ENCODE data around the gene RNF2. TPM values are rescaled to one million over a fixed set of nuclear protein-coding genes. Genes with fewer than 3 reads are reported as not detected.

Gene RNF2
- total and polyA plus RNA-seq, 2 donors (not counting 3 experiments of a cell fraction or from before 2014, with no cell fraction given), result 13.6 to 30.6 TPM

- Histone ChIP-seq H3K36me3 (ENCODE audit: control insufficient read depth in 2 of 2, extremely low read depth in 1 of 2, insufficient read depth in 2 of 2, low read length in 2 of 2) (no peaks in the 10 kb centered on the region), H3K9me1 (replicated peaks; ENCODE audit: control insufficient read depth, extremely low read depth, insufficient read depth, low read length) (no peaks in the 10 kb centered on the region), H3K79me2 (ENCODE audit: control insufficient read depth, insufficient read depth, low read length) (no peaks in the 10 kb centered on the region), H3K4me2 (ENCODE audit: insufficient read depth, low read length) (no peak overlapping the region), H3K27me3 (ENCODE audit: control insufficient read depth in 2 of 2, insufficient read depth in 2 of 2, low read length in 2 of 2) (no peaks in the 10 kb centered on the region), H3K9ac (replicated peaks; ENCODE audit: extremely low read depth, insufficient read depth, low read length) (no peak overlapping the region), H3K9me3 (replicated peaks; ENCODE audit: control insufficient read depth, insufficient read depth, low read length) (peaks cover 3% of the 10 kb centered on the region), H3K4me1 (ENCODE audit: control insufficient read depth, extremely low read depth, insufficient read depth, low read length) (no peaks in the 10 kb centered on the region), H3K4me3 (replicated peaks in 1 of 3; ENCODE audit: insufficient read depth in 1 of 3, low read depth in 1 of 3, low read length in 3 of 3) (no peak overlapping the region), H2AFZ (ENCODE audit: low read depth, low read length) (no peak overlapping the region), H3K27ac (ENCODE audit: insufficient read depth, low read depth, low read length) (no peak overlapping the region), H4K20me1 (replicated peaks; ENCODE audit: control insufficient read depth, extremely low read depth, insufficient read depth, low read length) (no peaks in the 10 kb centered on the region)
- no TSS peak for BruUV-seq (replicated peaks)
- intact Hi-C loops (cut with micrococcal nuclease), result no loop called here
- no peak for DNase-seq (ENCODE audit: low read depth, low spot score)
- POLR2A ChIA-PET, result no interaction called here
- no peak for FAIRE-seq
- CTCF ChIA-PET, result interaction anchor here (3.1 kb wide), 1 partner anchor 38 kb away, joined by 8 read pairs; no protein-coding TSS in a partner anchor
- no peak for TF ChIP-seq POLR2A (IDR thresholded peaks at IDR 0.05; ENCODE audit: low read depth, low read length)
- TF ChIP-seq CTCF (IDR thresholded peaks at IDR 0.05; ENCODE audit: extremely low read depth in 1 of 2, insufficient read depth in 1 of 2, low read depth in 1 of 2, low read length in 2 of 2), result no peak
- no peak for TF ChIP-seq POLR2AphosphoS5 (IDR thresholded peaks at IDR 0.05; ENCODE audit: insufficient read depth, low read depth, low read length)
- dilution Hi-C loops (cut with MboI; ENCODE audit: extremely low pct_ligation_motif_present, low sequenced_read_pairs), result no loop called here
Measured at GRCh38 chr1:185132534-185132933, 87.2 kb downstream of the RNF2 start.

GRCh38 chr1:185137896-185138545, 92.7 kb downstream of the RNF2 start:
- Histone ChIP-seq H3K4me3 (replicated peaks in 1 of 3; ENCODE audit: insufficient read depth in 1 of 3, low read depth in 1 of 3, low read length in 3 of 3) (no peak overlapping the region), H3K27ac (ENCODE audit: insufficient read depth, low read depth, low read length) (no peak overlapping the region), H3K79me2 (ENCODE audit: control insufficient read depth, insufficient read depth, low read length) (no peaks in the 10 kb centered on the region), H3K9ac (replicated peaks; ENCODE audit: extremely low read depth, insufficient read depth, low read length) (no peak overlapping the region), H2AFZ (ENCODE audit: low read depth, low read length) (no peak overlapping the region), H4K20me1 (replicated peaks; ENCODE audit: control insufficient read depth, extremely low read depth, insufficient read depth, low read length) (no peaks in the 10 kb centered on the region), H3K4me1 (ENCODE audit: control insufficient read depth, extremely low read depth, insufficient read depth, low read length) (no peaks in the 10 kb centered on the region), H3K36me3 (ENCODE audit: control insufficient read depth in 2 of 2, extremely low read depth in 1 of 2, insufficient read depth in 2 of 2, low read length in 2 of 2) (no peaks in the 10 kb centered on the region), H3K4me2 (ENCODE audit: insufficient read depth, low read length) (no peak overlapping the region), H3K9me3 (replicated peaks; ENCODE audit: control insufficient read depth, insufficient read depth, low read length) (no peaks in the 10 kb centered on the region), H3K27me3 (ENCODE audit: control insufficient read depth in 2 of 2, insufficient read depth in 2 of 2, low read length in 2 of 2) (no peaks in the 10 kb centered on the region), H3K9me1 (replicated peaks; ENCODE audit: control insufficient read depth, extremely low read depth, insufficient read depth, low read length) (no peaks in the 10 kb centered on the region)
- ChIA-PET POLR2A (no interaction called here), CTCF (interaction anchor here (2.1 kb wide), 1 partner anchor 32 kb away, joined by 8 read pairs; no protein-coding TSS in a partner anchor)
- no TSS peak for BruUV-seq (replicated peaks)
- dilution Hi-C loops (cut with MboI; ENCODE audit: extremely low pct_ligation_motif_present, low sequenced_read_pairs), result no loop called here
- no peak for FAIRE-seq
- TF ChIP-seq EZH2 (IDR thresholded peaks at IDR 0.05; ENCODE audit: borderline replicate concordance, low read depth, low read length, severe bottlenecking), result no peak
- no peak for DNase-seq (ENCODE audit: low read depth, low spot score)
- intact Hi-C loops (cut with micrococcal nuclease), result no loop called here
